Panc1 (cell line): ENCODE results near the gene TAF11L8.

Experiments used
- CTCF ChIP-seq: fragments of 450-650 bp; IDR thresholded peaks from 2 replicates; pipeline ENCODE4 v1.5.1; 2017; ENCODE audit warnings: mild to moderate bottlenecking
- POLR2AphosphoS5 ChIP-seq: IDR thresholded peaks from 2 replicates; pipeline ENCODE4 v1.6.1; 2012; ENCODE audit warnings: mild to moderate bottlenecking, low read depth, low read length, moderate library complexity
- TCF7L2 ChIP-seq: IDR thresholded peaks from 2 replicates; pipeline ENCODE4 v1.6.1; 2011; ENCODE audit warnings: mild to moderate bottlenecking, low read depth, low read length, inconsistent platforms
- TF ChIP-seq, protein P1 (sequence below), 2 experiments: IDR thresholded peaks; 2 replicates each; pipeline ENCODE4 v1.6.1; 2011 to 2012; ENCODE audit warnings: low read depth in 2 of 2, control low read depth in 1 of 2, low read length in 1 of 2, mild to moderate bottlenecking in 1 of 2, moderate library complexity in 1 of 2; ENCODE audit not compliant: insufficient read depth in 1 of 2

GRCh38 chr5:17634160-17634559 lies 43.4 kb upstream of the TAF11L8 start, which contains the start of gene TAF11L14:
- TF ChIP-seq CTCF = no peak
- TF ChIP-seq, protein P1, sequence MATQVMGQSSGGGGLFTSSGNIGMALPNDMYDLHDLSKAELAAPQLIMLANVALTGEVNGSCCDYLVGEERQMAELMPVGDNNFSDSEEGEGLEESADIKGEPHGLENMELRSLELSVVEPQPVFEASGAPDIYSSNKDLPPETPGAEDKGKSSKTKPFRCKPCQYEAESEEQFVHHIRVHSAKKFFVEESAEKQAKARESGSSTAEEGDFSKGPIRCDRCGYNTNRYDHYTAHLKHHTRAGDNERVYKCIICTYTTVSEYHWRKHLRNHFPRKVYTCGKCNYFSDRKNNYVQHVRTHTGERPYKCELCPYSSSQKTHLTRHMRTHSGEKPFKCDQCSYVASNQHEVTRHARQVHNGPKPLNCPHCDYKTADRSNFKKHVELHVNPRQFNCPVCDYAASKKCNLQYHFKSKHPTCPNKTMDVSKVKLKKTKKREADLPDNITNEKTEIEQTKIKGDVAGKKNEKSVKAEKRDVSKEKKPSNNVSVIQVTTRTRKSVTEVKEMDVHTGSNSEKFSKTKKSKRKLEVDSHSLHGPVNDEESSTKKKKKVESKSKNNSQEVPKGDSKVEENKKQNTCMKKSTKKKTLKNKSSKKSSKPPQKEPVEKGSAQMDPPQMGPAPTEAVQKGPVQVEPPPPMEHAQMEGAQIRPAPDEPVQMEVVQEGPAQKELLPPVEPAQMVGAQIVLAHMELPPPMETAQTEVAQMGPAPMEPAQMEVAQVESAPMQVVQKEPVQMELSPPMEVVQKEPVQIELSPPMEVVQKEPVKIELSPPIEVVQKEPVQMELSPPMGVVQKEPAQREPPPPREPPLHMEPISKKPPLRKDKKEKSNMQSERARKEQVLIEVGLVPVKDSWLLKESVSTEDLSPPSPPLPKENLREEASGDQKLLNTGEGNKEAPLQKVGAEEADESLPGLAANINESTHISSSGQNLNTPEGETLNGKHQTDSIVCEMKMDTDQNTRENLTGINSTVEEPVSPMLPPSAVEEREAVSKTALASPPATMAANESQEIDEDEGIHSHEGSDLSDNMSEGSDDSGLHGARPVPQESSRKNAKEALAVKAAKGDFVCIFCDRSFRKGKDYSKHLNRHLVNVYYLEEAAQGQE (IDR thresholded peaks at IDR 0.05; ENCODE audit: insufficient read depth in 1 of 2, low read depth in 2 of 2, low read length in 1 of 2) = no peak
- no peak for TF ChIP-seq TCF7L2
- no peak for TF ChIP-seq POLR2AphosphoS5
